ENCODE results near the gene EFNA5. TPM values are rescaled to one million over a fixed set of nuclear protein-coding genes. Genes with fewer than 3 reads are reported as not detected.

EFNA5 gene
- total and polyA plus RNA-seq, 2 of the 8 experiments (the other 6 are each of a cell fraction or from before 2014, with no cell fraction given), result 9.6 to 21.8 TPM

- ChIA-PET CTCF (ENCODE audit: partially characterized antibody) (no interaction called here), POLR2A (ENCODE audit: partially characterized antibody) (no interaction called here)
- no peak overlapping the region for H4K91ac ChIP-seq (replicated peaks; ENCODE audit: insufficient read length, low read length)
- no peak overlapping the region for H3K4me3 ChIP-seq (ENCODE audit: extremely low read depth in 1 of 4, insufficient read depth in 2 of 4, low read depth in 3 of 4, low read length in 4 of 4)
- no peak overlapping the region for H3K9ac ChIP-seq (replicated peaks in 1 of 4; ENCODE audit: extremely low read depth in 1 of 4, low read depth in 3 of 4, low read length in 3 of 4)
- no peak overlapping the region for H2AK5ac ChIP-seq (ENCODE audit: low read depth, low read length)
- no peak overlapping the region for H2AFZ ChIP-seq (ENCODE audit: low read length)
- H3K9me3 ChIP-seq (ENCODE audit: insufficient read depth in 2 of 2, low read depth in 1 of 2, low read length in 1 of 2), result no peaks in the 10 kb centered on the region
- H3K27ac ChIP-seq (ENCODE audit: low read depth, low read length), result no peak overlapping the region
- H3K36me3 ChIP-seq (ENCODE audit: control insufficient read depth in 2 of 4, insufficient read depth in 4 of 4, low read length in 3 of 4), result no peaks in the 10 kb centered on the region
- H4K8ac ChIP-seq (ENCODE audit: extremely low read depth, insufficient read depth, low read length), result no peak overlapping the region
- H3K4me2 ChIP-seq (ENCODE audit: insufficient read depth in 1 of 2, low read depth in 2 of 2, low read length in 2 of 2), result no peak overlapping the region
- H2BK12ac ChIP-seq (ENCODE audit: low read depth, low read length), result no peak overlapping the region
- FAIRE-seq, result no peak
- H4K5ac ChIP-seq (ENCODE audit: insufficient read length, low read depth, low read length), result no peak overlapping the region
- no peak overlapping the region for H3K23ac ChIP-seq (ENCODE audit: insufficient read length)
- no peak overlapping the region for H2BK15ac ChIP-seq (ENCODE audit: low read length)
- no peaks in the 10 kb centered on the region for H3K27me3 ChIP-seq (replicated peaks in 1 of 4; ENCODE audit: control insufficient read depth in 3 of 4, extremely low read depth in 1 of 4, insufficient read depth in 3 of 4, low read length in 3 of 4)
- H3K56ac ChIP-seq (replicated peaks; ENCODE audit: insufficient read length, low read depth, low read length), result no peak overlapping the region
- no peak overlapping the region for H2BK120ac ChIP-seq (replicated peaks; ENCODE audit: low read depth, low read length)
- H3K79me2 ChIP-seq (ENCODE audit: control insufficient read depth in 1 of 2, insufficient read depth in 2 of 2, low read length in 2 of 2), result 0 out of 4 replicates have a peak, but pooled peaks cover 0 to 4% of the 10 kb centered on the region in 2 experiments
- H4K20me1 ChIP-seq (replicated peaks in 1 of 2; ENCODE audit: control insufficient read depth in 1 of 2, insufficient read depth in 2 of 2, low read length in 2 of 2), result no peaks in the 10 kb centered on the region
- H3K79me1 ChIP-seq (ENCODE audit: low read depth, low read length), result peaks cover 2% of the 10 kb centered on the region; the same call in 1 of the 2 replicates
- H3K14ac ChIP-seq (ENCODE audit: insufficient read length), result no peak overlapping the region
- H3K4me1 ChIP-seq (replicated peaks in 1 of 4; ENCODE audit: control insufficient read depth in 3 of 4, insufficient read depth in 4 of 4, low read length in 3 of 4), result peaks cover under 1 to 12% (median 7%) of the 10 kb centered on the region in 4 experiments; a peak in 6 of 7 replicates
- no peak overlapping the region for H3K4ac ChIP-seq (replicated peaks; ENCODE audit: insufficient read length, low read depth, low read length)
- H3K18ac ChIP-seq (ENCODE audit: extremely low read depth, low read length), result no peak overlapping the region
- no peak overlapping the region for H2BK5ac ChIP-seq (ENCODE audit: low read depth, low read length)
- no peak for DNase-seq (ENCODE audit: low read depth in 1 of 2, low spot score in 2 of 2)
- H3K23me2 ChIP-seq (ENCODE audit: low read depth, low read length), result no peaks in the 10 kb centered on the region
- TF ChIP-seq KDM1A (IDR thresholded peaks at IDR 0.05; ENCODE audit: borderline replicate concordance, low read length), result no peak
- no peak overlapping the region for H2BK20ac ChIP-seq (ENCODE audit: low read length)
- WGBS, 2 experiments (ENCODE audit: extremely low coverage in 1 of 2, insufficient coverage in 1 of 2, insufficient read length in 1 of 2, insufficient replicate concordance in 2 of 2, low coverage in 1 of 2, low lambda C conversion rate in 2 of 2, missing lambda C conversion rate in 1 of 2), result 87% methylated on average over 2 of the region's 2 CpGs; no CpG with 5 or more reads in 1 of the 2 experiments
Observed at GRCh38 chr5:107524111-107524510, 146.6 kb downstream of the EFNA5 start.

Data from H1 (cell line).